HG02763 (cell line): ENCODE results near the gene HESX1.

Experiments used
- ATAC-seq: cut with Tn5 transposase; IDR thresholded peaks from one replicate; pipeline ENCODE4 v1.9.1; 2021; ENCODE audit warnings: mild to moderate bottlenecking, moderate library complexity; ENCODE audit not compliant: unreplicated experiment

The HESX1 gene

GRCh38 chr3:57150113-57150581 lies 49.6 kb downstream of the HESX1 start:
- ATAC-seq, result no peak
